Measurements from ENCODE around the gene FANK1.

Gene FANK1

DNA sequence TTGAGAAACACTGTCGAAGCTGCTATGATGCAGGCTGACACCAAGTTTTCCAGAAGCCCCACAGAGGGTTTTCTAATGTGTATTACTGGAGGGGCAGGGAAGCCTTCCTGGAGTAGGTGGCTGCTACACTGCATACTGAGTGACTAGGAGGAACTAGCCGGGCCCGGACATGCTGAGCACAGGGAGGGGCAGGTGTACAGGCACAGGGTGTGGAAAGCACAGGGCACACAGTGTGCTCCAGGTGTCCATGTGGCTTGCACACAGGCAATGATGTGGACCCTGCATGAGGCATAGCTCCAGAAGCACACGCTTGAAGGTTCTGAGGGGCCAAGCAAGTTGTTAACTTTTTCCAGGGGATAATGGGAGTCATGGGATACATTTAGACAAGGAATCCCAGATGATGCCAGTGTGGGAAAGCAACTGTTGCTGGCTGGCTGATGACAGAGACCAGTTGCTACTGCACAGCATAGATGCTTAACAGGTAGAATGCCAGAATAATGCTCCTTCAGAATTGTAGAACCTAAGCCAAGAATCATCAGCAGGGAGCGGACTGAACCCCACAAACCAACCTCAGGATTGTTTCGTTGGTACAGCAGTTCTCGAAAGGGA lies 29.8 kb upstream of the FANK1 start:
- Histone ChIP-seq H2AFZ (ENCODE audit: low read length) (no peak overlapping the region), H4K20me1 (ENCODE audit: insufficient read depth, low read length) (no peaks in the 10 kb centered on the region), H3K9me2 (replicated peaks; ENCODE audit: insufficient read depth, low read length) (no peaks in the 10 kb centered on the region), H3K9ac (ENCODE audit: low read length) (no peak overlapping the region), H3K4me3 (ENCODE audit: low read length) (no peak overlapping the region), H3K27me3 (replicated peaks; ENCODE audit: insufficient read depth, low read length) (no peaks in the 10 kb centered on the region), H3K79me2 (ENCODE audit: low read length) (no peaks in the 10 kb centered on the region), H3K27ac (ENCODE audit: low read length) (no peak overlapping the region), H3K4me2 (ENCODE audit: low read depth, low read length) (no peak overlapping the region), H3K36me3 (replicated peaks; ENCODE audit: insufficient read depth, low read length) (no peaks in the 10 kb centered on the region), H3K9me3 (replicated peaks; ENCODE audit: insufficient read depth, low read length) (no peaks in the 10 kb centered on the region), H3F3A (ENCODE audit: insufficient read depth, low read length) (no peaks in the 10 kb centered on the region), H3K4me1 (ENCODE audit: low read length) (no peaks in the 10 kb centered on the region)
- TF ChIP-seq EZH2phosphoT487 (IDR thresholded peaks at IDR 0.05; ENCODE audit: low read length) (no peak), EZH2 (optimal IDR thresholded peaks at IDR 0.05; ENCODE audit: low read depth, low read length) (no peak)
- TF ChIP-seq, protein P1, sequence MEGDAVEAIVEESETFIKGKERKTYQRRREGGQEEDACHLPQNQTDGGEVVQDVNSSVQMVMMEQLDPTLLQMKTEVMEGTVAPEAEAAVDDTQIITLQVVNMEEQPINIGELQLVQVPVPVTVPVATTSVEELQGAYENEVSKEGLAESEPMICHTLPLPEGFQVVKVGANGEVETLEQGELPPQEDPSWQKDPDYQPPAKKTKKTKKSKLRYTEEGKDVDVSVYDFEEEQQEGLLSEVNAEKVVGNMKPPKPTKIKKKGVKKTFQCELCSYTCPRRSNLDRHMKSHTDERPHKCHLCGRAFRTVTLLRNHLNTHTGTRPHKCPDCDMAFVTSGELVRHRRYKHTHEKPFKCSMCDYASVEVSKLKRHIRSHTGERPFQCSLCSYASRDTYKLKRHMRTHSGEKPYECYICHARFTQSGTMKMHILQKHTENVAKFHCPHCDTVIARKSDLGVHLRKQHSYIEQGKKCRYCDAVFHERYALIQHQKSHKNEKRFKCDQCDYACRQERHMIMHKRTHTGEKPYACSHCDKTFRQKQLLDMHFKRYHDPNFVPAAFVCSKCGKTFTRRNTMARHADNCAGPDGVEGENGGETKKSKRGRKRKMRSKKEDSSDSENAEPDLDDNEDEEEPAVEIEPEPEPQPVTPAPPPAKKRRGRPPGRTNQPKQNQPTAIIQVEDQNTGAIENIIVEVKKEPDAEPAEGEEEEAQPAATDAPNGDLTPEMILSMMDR (IDR thresholded peaks at IDR 0.05; ENCODE audit: low read length) = no peak
- no peak for DNase-seq

- no peaks in the 10 kb centered on the region for H4K20me1 ChIP-seq (ENCODE audit: insufficient read depth, low read length)
- H2AFZ ChIP-seq (ENCODE audit: low read length) = no peak overlapping the region
- no peak overlapping the region for H3K4me3 ChIP-seq (ENCODE audit: low read length)
- H3F3A ChIP-seq (ENCODE audit: insufficient read depth, low read length) = no peaks in the 10 kb centered on the region
- no peaks in the 10 kb centered on the region for H3K9me2 ChIP-seq (replicated peaks; ENCODE audit: insufficient read depth, low read length)
- no peaks in the 10 kb centered on the region for H3K27me3 ChIP-seq (replicated peaks; ENCODE audit: insufficient read depth, low read length)
- no peak overlapping the region for H3K4me2 ChIP-seq (ENCODE audit: low read depth, low read length)
- H3K4me1 ChIP-seq (ENCODE audit: low read length) = no peaks in the 10 kb centered on the region
- no peak overlapping the region for H3K27ac ChIP-seq (ENCODE audit: low read length)
- no peaks in the 10 kb centered on the region for H3K36me3 ChIP-seq (replicated peaks; ENCODE audit: insufficient read depth, low read length)
- peak; percentile 45 for DNase-seq
- no peak for TF ChIP-seq EZH2 (optimal IDR thresholded peaks at IDR 0.05; ENCODE audit: low read depth, low read length)
- TF ChIP-seq, protein P1 (IDR thresholded peaks at IDR 0.05; ENCODE audit: low read length) = peak; percentile 88
- H3K79me2 ChIP-seq (ENCODE audit: low read length) = no peaks in the 10 kb centered on the region
- H3K9me3 ChIP-seq (replicated peaks; ENCODE audit: insufficient read depth, low read length) = no peaks in the 10 kb centered on the region
- no peak overlapping the region for H3K9ac ChIP-seq (ENCODE audit: low read length)
Measured at GRCh38 chr10:125868372-125868975, 27.9 kb upstream of the FANK1 start.

- no peak overlapping the region for H3K27ac ChIP-seq (ENCODE audit: low read length)
Measured at GRCh38 chr10:125871338-125871737, 25.0 kb upstream of the FANK1 start.

More at GRCh38 chr10:125871338-125871737, 25.0 kb upstream of the FANK1 start:
- Histone ChIP-seq H3K27me3 (replicated peaks; ENCODE audit: insufficient read depth, low read length) (no peaks in the 10 kb centered on the region), H3K9me2 (replicated peaks; ENCODE audit: insufficient read depth, low read length) (no peaks in the 10 kb centered on the region), H2AFZ (ENCODE audit: low read length) (no peak overlapping the region), H3K4me3 (ENCODE audit: low read length) (no peak overlapping the region), H3K79me2 (ENCODE audit: low read length) (no peaks in the 10 kb centered on the region), H3K9ac (ENCODE audit: low read length) (no peak overlapping the region), H3K36me3 (replicated peaks; ENCODE audit: insufficient read depth, low read length) (no peaks in the 10 kb centered on the region), H3K9me3 (replicated peaks; ENCODE audit: insufficient read depth, low read length) (no peaks in the 10 kb centered on the region), H3K4me2 (ENCODE audit: low read depth, low read length) (no peak overlapping the region), H4K20me1 (ENCODE audit: insufficient read depth, low read length) (no peaks in the 10 kb centered on the region), H3K4me1 (ENCODE audit: low read length) (no peaks in the 10 kb centered on the region), H3F3A (ENCODE audit: insufficient read depth, low read length) (no peaks in the 10 kb centered on the region)
- DNase-seq = no peak
- TF ChIP-seq EZH2 (optimal IDR thresholded peaks at IDR 0.05; ENCODE audit: low read depth, low read length) (no peak), EZH2phosphoT487 (IDR thresholded peaks at IDR 0.05; ENCODE audit: low read length) (no peak)
- TF ChIP-seq, protein P1 (IDR thresholded peaks at IDR 0.05; ENCODE audit: low read length) = no peak

All from MM.1S (cell line).